RWPE2 (cell line): Measurements from ENCODE around the gene ZNF805.
"Not testable (repeated sequence)": the region's sequence is repeated elsewhere in the genome, so short reads cannot be mapped to it uniquely, and the experiment has no call there.

Experiments used
- ATAC-seq: fragments of 200-7000 bp; cut with Tn5 transposase; 3 replicates; pipeline ENCODE4 v1.9.1; 2021; ENCODE audit warnings: low read depth
- DNase-seq: peaks from one replicate; pipeline ENCODE4 v3.0.0-alpha.2; 2020; ENCODE audit warnings: low spot score
- H3K27ac ChIP-seq: fragments of 450-650 bp; 2 replicates; pipeline ENCODE4 v1.5.1; 2017; ENCODE audit warnings: mild to moderate bottlenecking; ENCODE audit not compliant: poor library complexity, severe bottlenecking
- H3K27me3 ChIP-seq: fragments of 250-450 bp; sonication (Bioruptor Pico); 2 replicates; pipeline ENCODE4 v1.5.1; 2021; ENCODE audit warnings: mild to moderate bottlenecking, moderate library complexity; ENCODE audit not compliant: insufficient read depth, poor library complexity, severe bottlenecking
- H3K36me3 ChIP-seq: fragments of 250-450 bp; sonication (Bioruptor Pico); 2 replicates; pipeline ENCODE4 v1.5.1; 2020; ENCODE audit warnings: low read depth, mild to moderate bottlenecking, moderate library complexity
- H3K4me1 ChIP-seq: fragments of 250-450 bp; sonication (Bioruptor Pico); 2 replicates; pipeline ENCODE4 v1.5.1; 2021; ENCODE audit warnings: mild to moderate bottlenecking, moderate library complexity; ENCODE audit not compliant: insufficient read depth, poor library complexity, severe bottlenecking
- H3K4me3 ChIP-seq: fragments of 250-450 bp; sonication (Bioruptor Pico); 2 replicates; pipeline ENCODE4 v1.5.1; 2021; ENCODE audit warnings: mild to moderate bottlenecking, moderate library complexity; ENCODE audit not compliant: severe bottlenecking
- H3K9me3 ChIP-seq: fragments of 250-450 bp; sonication (Bioruptor Pico); 2 replicates; pipeline ENCODE4 v1.5.1; 2021; ENCODE audit warnings: mild to moderate bottlenecking, moderate library complexity; ENCODE audit not compliant: severe bottlenecking
- TF ChIP-seq, protein P1 (sequence below): fragments of 450-650 bp; IDR thresholded peaks from one replicate; pipeline ENCODE4 v1.5.1; 2017; ENCODE audit warnings: mild to moderate bottlenecking, moderate library complexity; ENCODE audit not compliant: poor library complexity, severe bottlenecking

Gene ZNF805

DNA sequence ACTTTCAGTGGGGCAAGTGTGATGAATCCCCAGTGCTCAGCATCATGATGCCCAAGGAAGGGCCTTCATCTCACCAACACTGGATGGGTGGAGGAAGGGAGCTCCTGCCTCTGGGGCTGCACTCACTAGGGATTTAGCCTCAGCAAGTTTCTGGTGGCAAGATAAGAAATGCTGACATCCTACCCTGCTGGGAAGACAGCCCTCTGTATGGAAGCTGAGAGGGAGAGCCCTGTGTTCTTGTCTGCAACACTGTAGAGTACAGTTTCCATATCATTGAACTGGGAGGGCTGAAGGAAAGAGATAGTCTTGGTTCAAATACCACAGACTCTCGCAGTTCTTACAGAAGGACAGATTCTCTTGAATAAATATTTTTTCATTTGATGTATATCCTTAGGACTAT lies 32.6 kb downstream of the ZNF805 start:
- H3K27ac ChIP-seq, result no peak overlapping the region
- H3K36me3 ChIP-seq, result no peaks in the 10 kb centered on the region
- H3K9me3 ChIP-seq, result no peaks in the 10 kb centered on the region
- H3K4me3 ChIP-seq, result no peak overlapping the region
- ATAC-seq (no peak), DNase-seq (no peak)
- TF ChIP-seq, protein P1, sequence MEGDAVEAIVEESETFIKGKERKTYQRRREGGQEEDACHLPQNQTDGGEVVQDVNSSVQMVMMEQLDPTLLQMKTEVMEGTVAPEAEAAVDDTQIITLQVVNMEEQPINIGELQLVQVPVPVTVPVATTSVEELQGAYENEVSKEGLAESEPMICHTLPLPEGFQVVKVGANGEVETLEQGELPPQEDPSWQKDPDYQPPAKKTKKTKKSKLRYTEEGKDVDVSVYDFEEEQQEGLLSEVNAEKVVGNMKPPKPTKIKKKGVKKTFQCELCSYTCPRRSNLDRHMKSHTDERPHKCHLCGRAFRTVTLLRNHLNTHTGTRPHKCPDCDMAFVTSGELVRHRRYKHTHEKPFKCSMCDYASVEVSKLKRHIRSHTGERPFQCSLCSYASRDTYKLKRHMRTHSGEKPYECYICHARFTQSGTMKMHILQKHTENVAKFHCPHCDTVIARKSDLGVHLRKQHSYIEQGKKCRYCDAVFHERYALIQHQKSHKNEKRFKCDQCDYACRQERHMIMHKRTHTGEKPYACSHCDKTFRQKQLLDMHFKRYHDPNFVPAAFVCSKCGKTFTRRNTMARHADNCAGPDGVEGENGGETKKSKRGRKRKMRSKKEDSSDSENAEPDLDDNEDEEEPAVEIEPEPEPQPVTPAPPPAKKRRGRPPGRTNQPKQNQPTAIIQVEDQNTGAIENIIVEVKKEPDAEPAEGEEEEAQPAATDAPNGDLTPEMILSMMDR, result no peak
- no peaks in the 10 kb centered on the region for H3K27me3 ChIP-seq
- peaks cover 4% of the 10 kb centered on the region for H3K4me1 ChIP-seq

DNA sequence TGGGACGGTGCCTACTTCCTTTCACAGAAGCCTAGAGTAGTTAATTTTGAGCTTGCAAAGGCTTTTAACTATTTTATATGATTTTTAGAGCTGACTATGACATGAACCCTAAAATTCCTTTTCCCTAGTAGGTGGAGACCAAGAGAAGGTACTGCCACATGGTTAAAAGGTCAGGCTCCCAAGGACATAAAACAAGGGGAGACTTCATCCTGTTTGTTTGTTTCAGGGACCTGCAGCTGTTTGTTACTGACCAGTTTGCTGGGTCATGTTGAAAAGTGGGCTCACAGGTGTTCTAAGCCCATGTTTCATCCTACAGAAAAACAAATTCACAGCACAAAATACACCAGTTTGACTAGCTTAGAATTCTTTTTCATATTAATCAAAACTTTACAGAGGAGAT lies 36.0 kb downstream of the ZNF805 start:
- no peaks in the 10 kb centered on the region for H3K27me3 ChIP-seq
- H3K27ac ChIP-seq, result no peak overlapping the region
- H3K4me1 ChIP-seq, result peaks cover 10% of the 10 kb centered on the region
- DNase-seq, result no peak
- TF ChIP-seq, protein P1, result no peak
- peaks cover under 1% of the 10 kb centered on the region; the same call in 1 of the 2 replicates for H3K36me3 ChIP-seq
- no peaks in the 10 kb centered on the region for H3K9me3 ChIP-seq
- ATAC-seq, result no peak
- H3K4me3 ChIP-seq, result no peak overlapping the region

DNA sequence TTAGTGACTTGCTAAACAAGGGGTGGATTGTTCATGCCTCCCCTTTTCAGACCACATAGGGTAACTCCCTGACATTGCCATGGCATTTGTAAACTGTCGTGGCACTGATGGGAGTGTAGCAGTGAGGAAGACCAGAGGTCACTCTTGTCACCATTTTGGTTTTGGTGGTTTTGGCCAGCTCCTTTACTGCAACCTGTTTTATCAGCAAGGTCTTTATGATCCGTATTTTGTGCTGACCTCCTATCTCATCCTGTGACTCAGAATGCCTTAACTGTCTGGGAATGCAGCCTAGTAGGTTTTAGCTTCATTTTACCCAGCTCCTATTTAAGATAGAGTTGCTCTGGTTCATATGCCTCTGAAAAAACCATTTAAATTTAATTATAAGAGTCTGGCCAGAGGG lies 38.0 kb downstream of the ZNF805 start:
- not testable (repeated sequence) for DNase-seq, ATAC-seq

DNA sequence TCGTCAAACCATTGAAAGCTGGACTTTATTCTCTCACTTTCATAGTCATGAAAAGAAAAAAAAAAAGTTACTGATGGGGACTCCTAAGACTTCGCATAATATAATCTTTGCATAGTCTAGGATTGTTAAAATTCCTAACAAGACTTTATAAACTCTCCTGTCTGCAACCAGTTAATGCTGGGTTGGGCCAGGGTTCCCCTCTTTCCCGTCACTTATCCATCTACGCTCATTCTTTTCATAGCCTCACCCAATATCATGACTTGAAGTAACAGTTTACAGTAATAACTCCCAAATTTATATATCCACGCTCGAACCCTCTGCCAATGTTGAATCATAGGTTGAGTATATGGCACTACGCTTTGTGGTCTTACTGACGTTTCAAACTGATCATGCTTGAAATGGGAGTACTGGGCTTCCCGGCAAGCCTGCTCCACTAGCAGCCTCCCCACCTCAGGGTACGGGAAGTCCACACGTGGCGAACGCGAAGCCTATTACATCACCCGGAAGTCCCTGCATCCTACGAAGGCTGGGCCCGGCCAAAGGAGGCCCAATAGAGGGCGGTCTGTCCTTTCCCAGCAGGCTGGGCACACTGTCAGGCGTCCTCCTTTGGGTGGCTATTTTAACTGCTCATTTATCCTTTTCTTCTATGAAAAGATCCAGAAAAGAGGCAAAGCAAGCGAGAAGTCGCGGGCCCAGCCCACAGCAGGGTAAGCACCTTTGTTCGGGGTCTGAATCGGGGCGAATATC lies 39.2 kb downstream of the ZNF805 start:
- TF ChIP-seq, protein P1, result peak; percentile 62

More for the DNA sequence above, 38.0 kb downstream of the ZNF805 start:
- H3K27me3 ChIP-seq, H3K4me3 ChIP-seq, H3K9me3 ChIP-seq: not testable (repeated sequence)
- peaks cover 23% of the 10 kb centered on the region for H3K4me1 ChIP-seq
- peaks cover 12% of the 10 kb centered on the region for H3K36me3 ChIP-seq
- H3K27ac ChIP-seq, result peak overlapping the region; percentile 86

DNA sequence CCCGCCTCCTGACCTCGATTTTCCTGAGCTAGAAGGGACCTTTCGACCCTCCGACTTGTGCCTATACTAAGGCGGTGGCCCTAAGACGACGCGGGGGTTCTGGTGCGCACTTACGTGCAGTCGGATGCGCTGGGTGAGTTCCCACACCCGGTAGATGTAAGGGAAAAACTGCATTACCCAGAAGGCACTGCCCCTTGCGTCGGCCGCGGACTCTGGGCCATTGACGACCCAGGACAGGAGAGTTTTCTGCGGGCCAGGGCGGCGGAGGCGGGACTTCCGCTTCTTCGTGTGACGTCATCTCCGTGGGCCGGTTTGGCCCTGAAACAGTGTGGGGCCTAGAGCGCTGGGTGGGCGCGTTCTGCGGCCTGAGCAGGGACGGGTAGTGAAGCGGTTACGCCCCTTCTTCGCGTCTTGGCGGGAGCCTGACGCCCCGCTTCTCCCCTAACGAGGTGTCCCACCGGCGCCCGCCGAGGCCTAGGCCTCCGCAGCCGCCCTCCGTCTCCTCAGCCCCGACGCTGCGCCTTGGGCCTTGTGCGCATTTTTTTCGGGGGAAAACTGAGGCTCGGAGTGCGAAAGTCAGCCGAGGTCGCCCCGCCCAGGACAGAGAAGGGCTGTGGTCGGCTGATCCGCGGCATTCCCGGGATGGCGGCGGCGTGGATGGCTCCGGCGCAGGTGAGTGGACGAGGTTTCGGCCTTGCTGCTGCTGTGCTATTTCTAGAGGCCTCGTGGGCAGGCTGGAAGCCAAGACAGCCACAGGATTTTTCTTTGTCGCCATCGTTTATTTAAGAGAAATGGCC lies 39.9 kb downstream of the ZNF805 start, which contains the start of gene ZNF460:
ZNF460 (plus strand) TSS at position 321 of the 797 bp plus-strand sequence; CDS start at position 643, 322 bp downstream.
- peak; percentile 96 for DNase-seq
- ATAC-seq, result peak; percentile 95
- TF ChIP-seq, protein P1, result peak; percentile 35
- Histone ChIP-seq H3K27ac (peak within 1 kb of the TSS; percentile 86), H3K27me3 (no peaks in the 10 kb centered on the region), H3K9me3 (no peaks in the 10 kb centered on the region), H3K4me3 (peak within 1 kb of the TSS; percentile 70), H3K36me3 (peaks cover 31% of the 10 kb centered on the region), H3K4me1 (peaks cover 23% of the 10 kb centered on the region)

More for the DNA sequence above, 39.2 kb downstream of the ZNF805 start:
- H3K27me3 ChIP-seq, result no peaks in the 10 kb centered on the region
- peak overlapping the region; percentile 70 for H3K4me3 ChIP-seq
- H3K36me3 ChIP-seq, result peaks cover 23% of the 10 kb centered on the region
- ATAC-seq, result peak; percentile 84
- H3K9me3 ChIP-seq, result no peaks in the 10 kb centered on the region
- peak overlapping the region; percentile 86 for H3K27ac ChIP-seq
- peak; percentile 91 for DNase-seq
- peaks cover 23% of the 10 kb centered on the region for H3K4me1 ChIP-seq
